HT1080 (cell line): ENCODE data around the gene OAS2. TPM values are rescaled to one million over a fixed set of nuclear protein-coding genes. Genes with fewer than 3 reads are reported as not detected.
A peak's percentile ranks its signal among the peaks of the same experiment; 100 is the strongest.

Source experiments
- DNase-seq: peaks from one replicate; pipeline ENCODE4 v3.0.0-alpha.2; 2015; ENCODE audit warnings: low read depth
- total RNA-seq: library from RNA; depleted of rRNA; stranded (reverse); fragments of >200 nt; shearing (Covaris generic); gene quantifications from 2 replicates; pipeline ENCODE4 v1.2.3, GENCODE V29; 2014

OAS2 gene
- total RNA-seq, 1 experiment from 2014 or later: 2.2 TPM

DNA sequence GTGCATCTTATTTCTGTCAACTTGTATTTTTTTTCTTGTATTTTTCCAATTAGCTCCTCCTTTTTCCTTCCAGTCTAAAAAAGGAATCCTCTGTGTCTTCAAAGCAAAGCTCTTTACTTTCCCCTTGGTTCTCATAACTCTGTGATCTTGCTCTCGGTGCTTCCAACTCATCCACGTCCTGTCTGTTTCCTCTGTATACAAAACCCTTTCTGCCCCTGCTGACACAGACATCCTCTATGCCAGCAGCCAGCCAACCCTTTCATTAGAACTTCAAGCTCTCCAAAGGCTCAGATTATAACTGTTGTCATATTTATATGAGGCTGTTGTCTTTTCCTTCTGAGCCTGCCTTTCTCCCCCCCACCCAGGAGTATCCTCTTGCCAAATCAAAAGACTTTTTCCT lies 32.4 kb downstream of the OAS2 start:
- DNase-seq: no peak

DNA sequence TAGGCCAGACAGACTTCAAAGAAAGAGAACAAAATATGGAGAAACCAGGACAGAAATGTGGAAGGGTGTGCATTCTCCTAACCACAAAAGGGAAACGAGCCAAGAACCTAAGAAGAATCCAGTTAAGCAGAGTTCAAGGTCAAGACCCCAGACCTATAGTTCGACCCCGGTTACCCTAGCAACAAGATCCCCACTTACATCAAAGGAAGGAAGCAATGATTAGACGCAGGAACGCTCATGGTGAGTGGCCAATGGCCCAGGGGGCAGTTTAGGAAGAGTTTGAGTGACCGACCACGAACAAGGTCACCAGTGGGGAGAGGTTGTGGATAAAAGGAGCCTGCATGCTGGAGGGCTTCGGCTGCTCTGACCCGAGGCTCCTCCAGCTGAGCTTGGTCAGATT lies 36.2 kb downstream of the OAS2 start:
- DNase-seq: no peak

DNA sequence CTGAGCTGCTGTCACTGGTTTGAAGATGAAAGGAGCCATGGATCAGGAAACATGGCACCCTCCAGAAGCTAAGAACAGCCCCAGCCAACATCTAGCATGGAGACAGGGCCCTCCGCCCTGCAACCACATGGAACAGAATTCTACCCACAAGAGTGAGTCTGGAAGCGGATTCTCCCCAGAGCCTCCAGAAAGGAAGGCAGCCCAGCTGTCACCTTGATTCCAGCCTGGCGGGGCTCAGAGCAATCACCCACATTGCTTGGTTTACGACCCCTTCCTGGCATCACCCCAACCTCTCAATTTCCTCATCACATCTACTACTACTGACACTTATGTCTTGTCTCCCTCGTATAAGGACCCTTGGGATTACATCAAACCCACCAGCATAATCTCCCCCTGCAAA lies 38.5 kb downstream of the OAS2 start:
- DNase-seq: no peak

DNA sequence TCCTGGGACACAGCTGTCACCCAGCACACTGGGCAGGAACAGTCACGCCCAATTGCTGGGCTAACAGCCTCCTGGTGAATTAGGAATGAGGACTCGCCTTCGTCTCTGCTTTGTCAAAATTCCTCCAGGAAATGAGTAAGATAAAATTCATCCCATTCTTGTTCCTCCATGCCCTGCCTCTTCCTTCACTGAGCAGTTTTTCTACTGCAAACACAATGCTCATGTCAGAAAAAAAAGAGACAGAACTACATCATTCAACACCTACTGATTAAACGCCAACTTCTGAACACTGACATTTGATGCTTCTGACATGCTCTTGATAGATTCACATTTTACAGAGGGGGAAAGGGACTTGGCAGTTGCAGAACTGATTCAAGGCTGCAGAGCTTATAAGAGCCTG lies 40.7 kb downstream of the OAS2 start:
- peak; percentile 88 for DNase-seq

DNA sequence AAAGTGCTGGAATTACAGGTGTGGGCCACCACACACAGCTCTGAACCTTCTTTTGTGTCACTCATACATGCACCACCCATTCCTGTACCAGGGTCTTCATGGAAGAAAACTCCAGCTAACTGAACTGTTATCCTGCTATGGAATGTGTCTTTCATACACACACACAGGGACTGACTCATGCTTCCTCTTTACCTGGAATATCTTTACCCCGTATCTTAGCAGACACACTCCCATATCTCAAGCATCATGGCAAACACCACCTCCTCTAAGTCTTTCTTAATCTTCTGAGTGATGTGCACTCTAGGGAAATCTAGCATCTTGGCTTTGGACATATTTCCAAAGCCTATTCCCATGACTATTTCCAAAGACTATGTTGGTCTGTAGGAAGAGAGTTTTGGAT lies 43.2 kb downstream of the OAS2 start:
- no peak for DNase-seq

DNA sequence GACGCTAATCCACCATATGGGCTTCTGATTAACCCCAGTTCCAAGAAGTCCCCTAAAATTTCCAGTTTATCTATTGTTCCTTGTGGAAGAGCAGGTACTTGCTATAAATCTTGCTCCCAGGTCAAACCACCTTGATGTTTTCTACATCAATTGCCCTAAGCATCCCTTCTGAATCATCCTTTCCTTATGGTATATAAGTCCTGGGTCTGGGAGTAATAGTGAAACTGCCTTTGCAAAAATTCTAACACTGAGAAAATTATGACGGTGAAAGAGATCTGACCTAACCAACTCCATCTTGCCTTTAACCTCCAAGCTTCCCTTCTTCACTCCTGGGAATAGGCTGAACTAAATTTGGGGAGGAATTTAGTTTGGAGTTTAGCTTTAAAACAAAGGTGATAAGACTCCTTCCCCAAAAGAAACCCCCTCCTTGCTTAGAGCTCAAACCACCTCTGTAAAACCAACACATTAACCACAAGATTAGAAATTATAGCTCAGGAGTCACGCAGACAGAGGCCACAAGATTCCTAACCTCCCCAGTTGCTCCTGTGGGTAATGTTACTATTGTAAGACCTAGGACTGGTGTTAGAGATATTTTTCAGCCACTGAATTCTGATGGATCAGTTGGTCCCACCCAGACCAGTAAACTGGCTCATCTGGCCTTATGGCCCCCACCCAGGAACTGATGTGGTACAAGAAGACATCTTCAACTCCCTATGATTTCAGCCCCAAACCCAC lies 44.4 kb downstream of the OAS2 start:
- DNase-seq: no peak

DNA sequence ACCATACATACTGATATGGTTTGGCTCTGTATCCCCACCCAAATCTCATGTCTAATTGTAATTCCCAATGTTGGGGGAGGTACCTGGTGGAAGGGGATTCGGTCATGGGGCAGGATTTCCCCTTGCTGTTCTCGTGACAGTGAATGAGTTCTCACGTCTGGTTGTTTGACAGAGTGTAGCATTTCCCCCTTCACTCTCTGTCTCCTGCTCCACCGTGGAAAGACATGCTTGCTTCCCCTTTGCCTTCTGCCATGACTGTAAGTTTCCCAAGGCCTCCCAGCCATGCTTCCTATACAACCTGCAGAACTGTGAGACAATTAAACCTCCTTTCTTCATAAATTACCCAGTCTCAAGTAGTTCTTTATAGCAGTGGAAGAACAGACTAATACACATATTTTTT lies 49.4 kb downstream of the OAS2 start:
- no peak for DNase-seq

DNA sequence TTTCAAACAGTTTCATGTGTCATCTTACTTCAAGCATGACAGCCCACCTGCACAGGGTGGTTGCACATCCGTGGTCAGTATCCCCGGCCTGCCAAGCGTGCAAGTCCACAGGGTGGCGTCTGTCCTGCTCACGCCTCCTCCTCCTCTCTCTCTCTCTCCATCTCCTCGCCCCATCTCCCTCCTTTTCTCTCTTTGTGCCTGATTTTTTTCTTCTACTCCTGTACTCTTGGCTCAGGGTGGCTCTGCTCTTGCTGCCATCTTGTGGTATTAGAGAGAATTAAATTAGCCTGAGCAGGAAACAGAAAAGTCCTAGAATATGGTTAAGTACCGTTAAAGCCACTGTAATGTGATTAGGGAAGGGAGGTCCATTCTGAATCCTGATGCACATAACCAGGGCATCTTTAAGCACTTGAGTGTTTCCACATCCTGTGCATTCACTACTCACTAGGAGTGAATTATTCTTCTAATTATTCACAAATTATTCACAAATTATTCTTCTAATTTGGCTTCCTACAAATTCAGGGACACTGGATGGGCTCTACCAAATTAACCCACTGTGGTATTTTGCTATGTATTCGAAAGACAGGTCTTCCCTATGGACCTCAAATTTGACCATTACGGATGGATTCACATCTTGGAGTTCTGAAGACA lies 52.7 kb downstream of the OAS2 start:
- DNase-seq: peak; percentile 85

DNA sequence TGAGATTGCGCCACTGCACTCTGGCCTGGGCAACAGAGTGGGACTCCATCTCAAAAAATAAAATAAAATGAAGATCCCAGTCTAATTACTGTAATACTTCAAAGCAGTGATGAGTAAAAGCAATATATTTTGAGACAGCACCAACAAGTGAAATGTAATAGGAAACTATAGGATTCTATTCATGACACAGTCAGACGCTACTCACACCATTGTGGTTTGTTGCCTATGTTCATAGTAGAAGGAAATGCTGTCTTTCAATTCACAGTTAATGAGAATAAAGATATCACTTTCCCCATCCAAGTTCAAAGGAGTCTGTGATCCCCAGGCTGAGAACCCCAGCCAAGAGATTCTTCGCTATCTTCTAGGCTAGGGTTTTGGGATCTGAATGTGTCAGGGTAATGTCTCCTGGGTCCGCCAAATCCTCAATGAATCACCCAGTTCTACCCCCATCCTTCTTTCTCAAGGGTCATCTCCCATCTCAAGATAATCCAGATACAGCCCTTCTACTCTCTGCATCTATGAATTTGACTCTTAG lies 61.7 kb downstream of the OAS2 start:
- DNase-seq: peak; percentile 66

DNA sequence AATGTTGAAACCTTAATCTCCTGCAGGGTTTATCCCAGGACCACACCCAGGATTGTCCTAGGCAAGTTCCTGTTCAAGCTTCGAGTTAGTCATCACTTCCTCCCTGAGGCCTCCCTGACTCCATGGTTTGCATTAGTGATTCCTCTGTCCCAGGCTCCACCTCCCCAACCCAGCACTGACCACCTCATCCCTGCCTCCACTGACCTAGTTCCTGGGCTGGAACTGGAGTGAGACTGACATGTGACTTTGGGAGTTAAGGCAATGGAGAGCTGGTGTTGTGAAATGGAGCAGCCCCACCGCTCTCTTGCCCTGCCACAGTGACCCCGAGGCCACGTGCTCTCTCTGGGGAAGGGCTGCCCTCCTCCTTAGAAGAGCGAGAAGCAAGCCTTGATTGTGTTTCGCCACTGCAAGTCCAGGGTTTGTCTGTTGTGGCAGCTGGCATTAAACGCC lies 62.4 kb downstream of the OAS2 start:
- peak; percentile 99 for DNase-seq

DNA sequence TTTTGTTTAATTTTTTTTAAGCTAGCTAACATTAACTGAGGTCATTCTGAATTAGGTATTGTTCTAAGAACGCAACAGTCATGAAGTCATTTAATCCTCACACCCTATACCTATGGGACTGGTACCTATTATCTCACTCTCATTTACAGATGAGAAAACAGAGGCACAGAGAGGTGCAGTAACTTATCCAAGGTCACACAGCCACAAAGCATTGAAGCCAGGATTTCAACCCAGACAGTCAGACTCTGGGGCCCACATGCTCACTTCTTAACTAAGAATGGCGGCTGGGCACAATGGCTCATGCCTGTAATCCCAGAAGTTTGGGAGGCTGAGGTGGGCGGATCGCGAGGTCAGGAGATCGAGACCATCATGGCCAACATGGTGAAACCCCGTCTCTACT lies 63.2 kb downstream of the OAS2 start:
- DNase-seq: no peak

DNA sequence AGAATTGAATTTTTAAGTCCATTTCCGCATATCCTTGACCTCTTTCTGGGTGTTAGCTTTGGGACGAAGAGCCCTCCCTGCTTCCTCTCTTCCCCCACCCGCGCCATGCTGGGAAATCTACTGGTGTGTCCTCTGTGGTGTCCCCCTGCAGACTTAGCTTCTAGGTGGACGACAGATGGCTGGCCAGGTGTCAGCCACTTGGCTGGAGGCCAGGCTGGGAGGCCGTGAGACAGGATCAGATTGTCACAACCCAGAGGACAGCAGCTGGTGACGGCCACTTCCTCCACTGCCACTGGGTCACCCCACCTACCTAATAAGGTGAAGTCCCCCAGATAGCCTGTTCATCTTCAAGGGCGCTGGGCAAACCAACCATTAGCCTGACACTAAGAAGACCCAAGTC lies 64.9 kb downstream of the OAS2 start:
- no peak for DNase-seq

DNA sequence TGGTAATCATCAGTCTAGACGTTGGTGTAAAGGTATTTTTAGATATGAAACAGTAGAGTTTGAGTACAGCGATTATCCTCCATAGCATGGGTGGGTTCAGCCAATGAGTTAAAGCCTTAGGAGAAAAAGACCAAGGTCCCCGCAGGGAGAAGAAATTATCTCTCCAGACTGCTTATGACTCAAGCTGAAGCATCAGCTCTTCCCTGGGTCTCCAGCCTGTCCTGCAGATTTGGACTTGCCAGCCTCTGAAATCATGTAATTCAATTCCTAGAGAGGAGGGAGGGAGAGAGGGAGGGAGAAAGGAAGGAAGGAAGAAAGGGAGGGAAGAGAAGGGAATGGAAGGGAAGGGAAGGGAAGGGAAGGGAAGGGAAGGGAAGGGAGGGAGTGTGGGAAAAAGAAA lies 66.2 kb downstream of the OAS2 start:
- DNase-seq: no peak

DNA sequence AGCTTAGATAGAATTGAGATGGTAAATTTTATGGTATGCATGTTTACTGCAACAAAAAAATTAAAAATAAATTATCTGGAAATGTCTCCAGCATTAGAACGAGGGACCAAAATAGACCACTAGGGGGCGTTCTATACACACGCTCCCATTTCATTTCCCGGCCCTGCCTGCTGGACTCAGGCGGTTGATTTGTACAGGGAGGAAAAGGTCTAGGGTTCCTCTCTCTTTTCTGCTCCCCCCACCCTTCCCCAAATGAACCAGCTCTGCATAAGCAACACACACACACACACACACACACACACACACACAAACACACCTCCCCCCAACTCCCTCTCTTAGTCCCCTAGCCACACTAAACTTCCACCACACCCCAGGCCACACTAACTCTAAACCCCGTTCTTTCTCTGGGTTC lies 70.4 kb downstream of the OAS2 start:
- peak; percentile 56 for DNase-seq

DNA sequence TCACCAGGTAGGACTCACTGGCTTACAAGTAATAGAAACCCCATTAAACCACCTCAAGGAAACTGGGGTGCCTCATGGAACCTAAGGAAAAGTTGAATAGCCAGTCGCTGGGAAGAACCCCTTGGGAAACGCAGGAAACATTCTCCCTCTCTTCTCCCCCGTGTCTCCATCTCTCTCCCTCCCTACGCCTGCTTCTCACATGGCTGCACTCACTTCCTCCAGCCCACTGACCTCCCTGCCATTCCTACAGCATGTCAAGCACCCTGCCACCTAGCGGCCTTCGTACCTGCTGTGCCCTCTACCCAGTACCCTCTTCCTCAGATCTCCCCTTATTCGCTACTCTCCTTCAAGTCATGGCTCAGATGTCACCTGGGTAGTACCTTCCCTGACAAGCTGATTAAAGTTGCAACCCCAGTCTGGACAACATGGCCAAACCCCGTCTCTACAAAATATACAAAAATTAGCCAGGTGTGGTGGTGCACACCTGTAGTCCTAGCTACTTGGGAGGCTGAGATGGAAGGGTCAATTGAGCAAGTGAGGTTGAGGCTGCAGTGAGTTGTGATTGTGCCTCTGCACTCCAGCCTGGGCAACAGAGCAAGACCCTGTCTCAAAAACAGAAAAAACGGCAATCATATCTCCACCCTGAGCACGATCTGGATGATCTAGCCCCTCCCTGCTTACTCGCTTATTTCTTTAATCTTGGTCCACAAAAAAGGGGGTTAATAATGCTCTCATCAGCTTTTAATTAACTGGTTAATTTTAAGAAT lies 71.8 kb downstream of the OAS2 start:
- peak; percentile 54 for DNase-seq

DNA sequence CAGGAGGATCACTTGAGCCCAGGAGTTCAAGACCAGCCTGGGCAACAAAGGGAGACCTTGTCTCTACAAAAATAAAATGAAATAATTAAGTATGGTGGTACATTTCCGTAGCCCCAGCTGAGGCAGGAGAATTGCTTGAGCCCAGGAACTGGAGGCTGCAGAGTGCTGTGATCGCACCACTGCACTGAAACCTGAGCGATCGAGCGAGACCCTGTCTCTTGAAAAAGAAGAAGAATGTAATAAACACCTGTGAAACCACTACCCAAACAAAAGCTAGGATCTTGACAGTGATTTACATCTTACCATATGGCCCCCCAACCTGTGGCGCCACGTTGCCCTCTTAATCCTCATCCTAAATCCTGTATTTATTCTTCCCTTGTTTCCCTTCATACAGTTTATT lies 72.5 kb downstream of the OAS2 start:
- no peak for DNase-seq

DNA sequence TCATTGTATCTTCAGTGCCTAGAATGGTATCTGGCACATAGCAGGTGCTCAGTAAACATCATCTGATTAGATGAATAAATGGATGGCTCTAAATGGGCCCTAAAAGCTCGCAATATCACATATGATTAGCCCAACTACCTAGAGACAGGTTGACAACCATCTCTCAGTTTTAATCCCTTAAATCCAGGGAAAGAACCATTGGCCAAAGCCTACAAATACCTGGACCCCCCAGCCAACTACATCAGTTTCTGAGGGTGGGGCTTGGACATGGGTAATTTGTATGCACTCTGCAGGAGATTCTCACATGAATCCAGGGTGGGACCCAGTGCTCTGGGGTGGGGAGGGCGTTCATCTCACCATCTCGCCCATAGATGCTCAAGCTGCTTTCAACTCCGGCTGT lies 73.4 kb downstream of the OAS2 start:
- DNase-seq: no peak

DNA sequence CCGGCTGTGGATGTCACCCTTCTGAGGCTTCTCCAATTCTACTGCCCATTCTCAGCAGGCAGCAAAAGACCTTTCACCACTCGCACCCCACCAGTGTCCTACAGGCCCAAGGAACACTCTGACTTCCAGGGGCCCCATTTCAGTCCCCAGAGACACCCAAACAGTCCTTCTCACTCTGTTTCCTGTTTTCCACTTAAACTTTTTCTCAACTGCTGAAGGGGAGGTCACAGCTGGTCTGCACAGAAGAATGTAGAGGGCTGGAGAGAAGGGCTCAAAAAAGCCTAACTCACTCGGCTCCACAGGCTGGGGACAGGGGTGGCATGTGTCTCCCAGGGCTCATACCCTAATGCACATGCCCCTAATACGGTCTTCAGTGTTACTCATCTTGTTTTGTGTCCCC lies 74.0 kb downstream of the OAS2 start:
- DNase-seq: no peak

DNA sequence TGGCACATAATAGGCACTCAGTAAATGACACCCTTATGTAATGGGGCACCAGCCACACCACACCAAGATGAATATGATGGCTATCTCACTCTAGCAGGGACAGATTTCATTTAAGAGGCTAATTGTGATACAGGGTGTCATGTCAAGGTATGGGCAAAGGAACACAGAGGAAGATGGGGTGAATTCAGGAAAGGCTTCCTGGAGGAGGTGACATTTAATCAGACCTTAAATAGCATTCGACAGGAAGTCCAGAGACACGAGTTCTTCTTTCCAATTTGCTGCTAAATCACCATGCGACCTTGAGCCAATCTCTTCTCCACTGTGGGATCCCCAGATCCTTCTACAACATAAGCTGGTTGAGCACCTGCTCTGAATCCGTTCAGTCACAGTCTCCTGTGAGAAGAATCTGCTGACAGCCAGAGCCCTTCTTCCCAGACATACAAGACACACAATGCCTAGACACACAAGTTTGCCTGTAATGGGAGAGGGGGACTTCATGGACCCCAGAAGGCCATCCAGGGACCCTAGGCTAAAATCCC lies 76.7 kb downstream of the OAS2 start:
- no peak for DNase-seq

DNA sequence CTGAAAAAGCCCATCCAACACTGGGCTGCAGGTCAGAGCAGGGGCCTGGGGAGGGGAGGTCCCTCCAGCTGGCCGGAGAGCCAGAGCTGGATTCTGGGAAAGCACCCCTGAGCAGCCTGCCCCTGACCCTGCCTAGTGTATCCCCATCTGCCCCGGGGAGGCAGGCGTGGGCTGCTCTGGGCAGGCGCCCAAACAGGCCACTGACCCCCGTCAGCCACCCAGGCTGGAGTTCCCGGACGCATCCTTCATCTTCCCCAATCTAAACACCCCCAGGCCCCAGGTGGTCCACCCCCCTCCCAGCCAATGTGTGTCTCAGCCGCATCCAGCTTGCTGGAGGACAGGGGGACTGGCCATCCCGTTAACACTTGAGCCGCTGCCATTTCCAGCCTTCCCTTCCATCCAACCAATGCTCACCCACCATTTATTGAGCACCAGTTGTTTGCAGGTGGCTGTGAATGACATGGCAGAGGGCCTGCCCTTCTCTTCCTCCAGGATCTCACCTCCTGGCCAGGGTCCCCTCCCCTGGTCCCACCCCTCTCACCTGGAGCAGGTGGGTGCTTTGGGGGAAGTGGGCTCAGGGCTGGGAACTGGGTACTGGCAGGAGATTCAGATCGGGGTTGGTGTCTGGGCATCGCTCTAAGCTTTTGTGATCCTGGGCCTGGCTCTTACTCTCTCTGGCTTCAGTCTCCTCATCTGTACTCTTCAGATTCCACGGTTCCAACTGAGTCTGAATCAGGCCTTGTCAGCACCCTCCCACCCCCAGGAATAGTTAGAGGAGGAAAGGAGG lies 77.5 kb downstream of the OAS2 start:
- no peak for DNase-seq

DNA sequence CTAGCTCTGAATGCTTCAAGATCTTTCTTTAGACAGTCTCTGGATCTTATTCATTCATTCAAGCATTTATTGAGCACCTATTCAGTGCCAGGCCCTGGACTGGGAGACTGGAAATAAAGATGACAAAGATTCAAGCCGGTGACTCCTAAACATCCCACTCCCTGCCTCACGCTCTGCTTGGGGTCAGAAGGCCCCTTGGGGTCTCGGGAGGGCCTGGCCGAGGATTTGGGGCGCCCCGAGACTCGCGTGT lies 78.0 kb downstream of the OAS2 start:
- no peak for DNase-seq
